GM12892 (cell line): Measurements from ENCODE around the gene PRKCQ.

ENCODE experiments used
- POLR2A ChIP-seq: IDR thresholded peaks from 2 replicates; pipeline ENCODE4 v1.6.1; 2011; ENCODE audit warnings: low read depth, low read length, control low read depth
- POLR2AphosphoS5 ChIP-seq: IDR thresholded peaks from 2 replicates; pipeline ENCODE4 v1.6.1; 2011; ENCODE audit warnings: low read depth, low read length, control low read depth

DNA sequence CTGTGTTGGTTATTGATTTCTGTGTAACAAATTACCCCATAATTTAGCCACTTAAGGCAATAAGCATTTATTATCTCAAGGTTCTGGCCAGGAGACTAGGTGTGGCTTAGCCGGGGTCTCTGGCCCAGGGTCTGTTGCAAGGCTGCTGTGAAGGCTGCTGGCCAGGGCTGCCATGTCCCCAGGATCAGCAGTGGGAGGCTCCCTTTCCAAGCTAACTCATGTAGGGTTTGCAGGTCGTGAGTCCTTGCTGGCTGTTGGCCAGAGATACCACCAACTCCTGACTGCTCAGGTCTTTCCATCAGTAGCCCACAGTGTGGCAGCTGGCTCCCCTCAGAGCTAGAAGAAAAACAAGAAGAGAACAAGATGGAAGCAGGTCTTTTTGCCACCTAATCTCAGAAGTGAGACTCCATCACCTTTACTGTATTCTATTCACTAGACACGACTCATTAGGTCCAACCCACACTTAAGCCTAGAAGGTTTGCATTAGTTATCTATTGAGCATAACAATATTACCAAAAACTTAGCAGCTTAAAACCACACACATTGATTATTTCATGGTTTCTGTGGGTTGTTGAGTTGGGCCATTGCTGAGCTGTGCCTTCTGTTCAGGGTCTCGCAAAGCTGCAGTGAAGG lies 191.7 kb downstream of the PRKCQ start:
- TF ChIP-seq POLR2A (no peak), POLR2AphosphoS5 (no peak)
